ENCODE results near the gene UQCC5. TPM values are rescaled to one million over a fixed set of nuclear protein-coding genes. Genes with fewer than 3 reads are reported as not detected.

Gene UQCC5
- total RNA-seq, 2 donors from 2014 or later, result 3.0 to 16.5 TPM

- intact Hi-C loops (cut with DNase I), result no loop called here
- H3K36me3 ChIP-seq, result peaks cover 38 to 58% of the 10 kb centered on the region in 2 donors
These were observed 47.7 kb upstream of the UQCC5 start for GRCh38 chr3:52488746-52489145.

GRCh38 chr3:52489453-52489852 lies 47.0 kb upstream of the UQCC5 start:
- peak overlapping the region; percentile 38 to 57 for H3K27ac ChIP-seq
- no peak for DNase-seq (ENCODE audit: low spot score)
- intact Hi-C loops (cut with DNase I), result no loop called here

More at GRCh38 chr3:52488746-52489145, 47.7 kb upstream of the UQCC5 start:
- no peak for DNase-seq (ENCODE audit: low spot score)
- H3K27ac ChIP-seq, result peak overlapping the region in 1 of 2 donors; percentile 14
- H3K4me1 ChIP-seq (replicated peaks), result no peaks in the 10 kb centered on the region
- no peaks in the 10 kb centered on the region for H3K27me3 ChIP-seq (replicated peaks; ENCODE audit: insufficient read depth)
- no peaks in the 10 kb centered on the region for H3K9me3 ChIP-seq
- no peak for TF ChIP-seq CTCF (IDR thresholded peaks at IDR 0.05)
- TF ChIP-seq POLR2A (IDR thresholded peaks at IDR 0.05), result no peak
- TF ChIP-seq POLR2AphosphoS5 (IDR thresholded peaks at IDR 0.05), result no peak
- H3K4me3 ChIP-seq, result no peak overlapping the region
- whole genome bisulfite sequencing, result 72% methylated on average over 2 of the region's 3 CpGs

GRCh38 chr3:52490035-52490938 lies 46.1 kb upstream of the UQCC5 start:
- TF ChIP-seq POLR2A (IDR thresholded peaks at IDR 0.05), result no peak
- no peak for TF ChIP-seq CTCF (IDR thresholded peaks at IDR 0.05)
- no peaks in the 10 kb centered on the region for H3K27me3 ChIP-seq (replicated peaks; ENCODE audit: insufficient read depth)
- 74% methylated on average over 22 of the region's 22 CpGs for WGBS
- H3K4me3 ChIP-seq, result no peak overlapping the region
- peak overlapping the region; percentile 38 to 57 for H3K27ac ChIP-seq
- H3K4me1 ChIP-seq (replicated peaks), result no peaks in the 10 kb centered on the region
- intact Hi-C loops (cut with DNase I), result no loop called here
- no peak for DNase-seq (ENCODE audit: low spot score)
- no peaks in the 10 kb centered on the region for H3K9me3 ChIP-seq
- peaks cover 38 to 58% of the 10 kb centered on the region in 2 donors for H3K36me3 ChIP-seq

More at GRCh38 chr3:52489453-52489852, 47.0 kb upstream of the UQCC5 start:
- TF ChIP-seq POLR2A (IDR thresholded peaks at IDR 0.05) (no peak), CTCF (IDR thresholded peaks at IDR 0.05) (no peak), POLR2AphosphoS5 (IDR thresholded peaks at IDR 0.05) (no peak)
- 85% methylated on average over 18 of the region's 18 CpGs for WGBS
- no peak overlapping the region for H3K4me3 ChIP-seq
- H3K9me3 ChIP-seq, result no peaks in the 10 kb centered on the region
- H3K36me3 ChIP-seq, result peaks cover 38 to 58% of the 10 kb centered on the region in 2 donors
- no peaks in the 10 kb centered on the region for H3K4me1 ChIP-seq (replicated peaks)
- H3K27me3 ChIP-seq (replicated peaks; ENCODE audit: insufficient read depth), result no peaks in the 10 kb centered on the region

GRCh38 chr3:52490939-52491526 lies 45.4 kb upstream of the UQCC5 start:
- Histone ChIP-seq H3K4me3 (no peak overlapping the region), H3K27me3 (replicated peaks; ENCODE audit: insufficient read depth) (no peaks in the 10 kb centered on the region), H3K36me3 (peaks cover 38 to 58% of the 10 kb centered on the region in 2 donors), H3K4me1 (replicated peaks) (no peaks in the 10 kb centered on the region), H3K9me3 (no peaks in the 10 kb centered on the region), H3K27ac (peak overlapping the region in 1 of 2 donors; percentile 38)
- 80% methylated on average over 23 of the region's 23 CpGs for WGBS
- no peak for DNase-seq (ENCODE audit: low spot score)
- TF ChIP-seq CTCF (IDR thresholded peaks at IDR 0.05) (no peak), POLR2AphosphoS5 (IDR thresholded peaks at IDR 0.05) (no peak)
- intact Hi-C loops (cut with DNase I), result no loop called here

Measured in prostate gland (tissue), 2 donors.